Measurements from ENCODE around the gene TCEA2.

Gene TCEA2

GRCh38 chr20:64041781-64042053 lies 21.3 kb upstream of the TCEA2 start:
- Histone ChIP-seq H3K4me1 (ENCODE audit: control insufficient read depth in 1 of 2, insufficient read depth in 1 of 2, low read depth in 1 of 2, low read length in 1 of 2) (peaks cover 22 to 36% of the 10 kb centered on the region in 2 experiments), H3K27me3 (peaks cover 99% of the 10 kb centered on the region), H3K36me3 (no peaks in the 10 kb centered on the region), H3K4me3 (ENCODE audit: low read depth in 1 of 2, low read length in 1 of 2) (peak overlapping the region; percentile 57 to 81), H3K9me3 (no peaks in the 10 kb centered on the region), H3K27ac (no peak overlapping the region)
- TF ChIP-seq, protein P1, sequence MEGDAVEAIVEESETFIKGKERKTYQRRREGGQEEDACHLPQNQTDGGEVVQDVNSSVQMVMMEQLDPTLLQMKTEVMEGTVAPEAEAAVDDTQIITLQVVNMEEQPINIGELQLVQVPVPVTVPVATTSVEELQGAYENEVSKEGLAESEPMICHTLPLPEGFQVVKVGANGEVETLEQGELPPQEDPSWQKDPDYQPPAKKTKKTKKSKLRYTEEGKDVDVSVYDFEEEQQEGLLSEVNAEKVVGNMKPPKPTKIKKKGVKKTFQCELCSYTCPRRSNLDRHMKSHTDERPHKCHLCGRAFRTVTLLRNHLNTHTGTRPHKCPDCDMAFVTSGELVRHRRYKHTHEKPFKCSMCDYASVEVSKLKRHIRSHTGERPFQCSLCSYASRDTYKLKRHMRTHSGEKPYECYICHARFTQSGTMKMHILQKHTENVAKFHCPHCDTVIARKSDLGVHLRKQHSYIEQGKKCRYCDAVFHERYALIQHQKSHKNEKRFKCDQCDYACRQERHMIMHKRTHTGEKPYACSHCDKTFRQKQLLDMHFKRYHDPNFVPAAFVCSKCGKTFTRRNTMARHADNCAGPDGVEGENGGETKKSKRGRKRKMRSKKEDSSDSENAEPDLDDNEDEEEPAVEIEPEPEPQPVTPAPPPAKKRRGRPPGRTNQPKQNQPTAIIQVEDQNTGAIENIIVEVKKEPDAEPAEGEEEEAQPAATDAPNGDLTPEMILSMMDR (IDR thresholded peaks at IDR 0.05) = no peak

DNA sequence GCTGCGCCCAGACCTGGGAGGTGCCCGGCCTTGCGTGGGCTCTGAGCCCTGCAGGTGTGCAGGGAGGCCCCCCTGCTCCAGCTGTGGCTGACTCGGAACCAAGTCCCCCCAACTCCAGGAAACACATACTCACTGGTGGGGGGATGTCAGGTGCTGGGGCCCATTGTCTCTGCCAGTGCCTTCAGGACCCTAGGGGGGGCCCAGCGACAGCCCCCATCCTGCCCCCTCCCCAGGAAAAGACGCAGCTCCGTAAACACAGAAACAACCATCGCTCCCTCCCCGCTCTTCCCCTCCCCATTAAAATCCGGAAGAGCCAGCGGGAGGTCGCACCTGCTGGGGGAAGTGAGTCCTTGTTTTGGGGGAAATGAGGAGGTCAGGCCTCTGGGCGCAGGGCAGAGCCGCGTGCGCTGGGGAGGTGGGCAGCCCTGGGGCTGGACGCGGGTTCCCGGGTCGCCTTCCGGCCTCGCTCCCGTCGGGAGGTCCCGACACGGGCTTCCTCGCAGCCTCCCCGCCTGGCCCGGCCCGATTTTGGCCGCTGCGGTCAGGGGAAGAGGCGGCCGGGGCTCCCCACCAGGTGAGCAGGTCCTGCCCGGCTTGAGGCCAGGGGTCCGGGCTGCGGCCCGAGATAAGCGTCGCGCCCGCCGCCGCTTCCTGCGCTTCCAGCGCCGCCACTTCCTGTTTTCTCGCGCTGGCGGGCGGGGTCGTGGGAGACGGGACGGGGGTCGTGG lies 20.8 kb upstream of the TCEA2 start:
- Histone ChIP-seq H3K36me3 (no peaks in the 10 kb centered on the region), H3K27ac (no peak overlapping the region), H3K9me3 (no peaks in the 10 kb centered on the region), H3K27me3 (peaks cover 99% of the 10 kb centered on the region), H3K4me1 (ENCODE audit: control insufficient read depth in 1 of 2, insufficient read depth in 1 of 2, low read depth in 1 of 2, low read length in 1 of 2) (peaks cover 22 to 36% of the 10 kb centered on the region in 2 experiments), H3K4me3 (ENCODE audit: low read depth in 1 of 2, low read length in 1 of 2) (peak overlapping the region; percentile 57 to 81)
- TF ChIP-seq, protein P1 (IDR thresholded peaks at IDR 0.05) = no peak

DNA sequence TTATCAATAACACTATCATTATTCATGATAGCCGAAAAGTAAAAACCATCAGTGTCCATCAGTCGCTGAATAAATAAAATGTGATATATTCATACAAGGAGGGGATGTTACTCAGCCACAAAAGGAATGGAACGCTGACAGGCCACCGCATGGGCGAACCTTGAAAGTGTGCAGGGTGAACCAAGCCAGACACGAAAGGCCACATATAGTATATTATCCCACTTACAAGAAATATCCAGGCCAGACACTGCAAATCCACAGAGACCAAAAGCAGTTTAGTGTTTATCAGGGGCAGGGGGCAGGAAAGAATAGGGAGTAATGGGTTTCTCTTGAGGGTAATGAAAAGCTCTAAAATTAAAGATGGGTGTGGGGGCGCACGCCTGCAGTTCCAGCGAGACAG lies 19.2 kb upstream of the TCEA2 start:
- H3K4me3 ChIP-seq (ENCODE audit: low read depth in 1 of 2, low read length in 1 of 2) = no peak overlapping the region
- peaks cover 99% of the 10 kb centered on the region for H3K27me3 ChIP-seq
- H3K4me1 ChIP-seq (ENCODE audit: control insufficient read depth in 1 of 2, insufficient read depth in 1 of 2, low read depth in 1 of 2, low read length in 1 of 2) = peaks cover 17 to 24% of the 10 kb centered on the region in 2 experiments
- TF ChIP-seq, protein P1 (IDR thresholded peaks at IDR 0.05) = no peak
- H3K9me3 ChIP-seq = no peaks in the 10 kb centered on the region
- H3K36me3 ChIP-seq = no peaks in the 10 kb centered on the region
- no peak overlapping the region for H3K27ac ChIP-seq

GRCh38 chr20:64044484-64045247 lies 18.3 kb upstream of the TCEA2 start:
- TF ChIP-seq, protein P1 (IDR thresholded peaks at IDR 0.05) = no peak
- Histone ChIP-seq H3K4me3 (ENCODE audit: low read depth in 1 of 2, low read length in 1 of 2) (no peak overlapping the region), H3K27ac (no peak overlapping the region), H3K9me3 (no peaks in the 10 kb centered on the region), H3K27me3 (peaks cover 99% of the 10 kb centered on the region), H3K36me3 (no peaks in the 10 kb centered on the region), H3K4me1 (ENCODE audit: control insufficient read depth in 1 of 2, insufficient read depth in 1 of 2, low read depth in 1 of 2, low read length in 1 of 2) (peaks cover 12 to 19% of the 10 kb centered on the region in 2 experiments)

GRCh38 chr20:64045346-64046011 lies 17.5 kb upstream of the TCEA2 start:
- Histone ChIP-seq H3K4me3 (ENCODE audit: low read depth in 1 of 2, low read length in 1 of 2) (no peak overlapping the region), H3K36me3 (no peaks in the 10 kb centered on the region), H3K4me1 (ENCODE audit: control insufficient read depth in 1 of 2, insufficient read depth in 1 of 2, low read depth in 1 of 2, low read length in 1 of 2) (peaks cover 12 to 24% of the 10 kb centered on the region in 2 experiments), H3K9me3 (no peaks in the 10 kb centered on the region), H3K27me3 (peaks cover 99% of the 10 kb centered on the region), H3K27ac (no peak overlapping the region)
- TF ChIP-seq, protein P1 (IDR thresholded peaks at IDR 0.05) = no peak

Measured in neutrophil (primary cell).